ENCODE data around the gene PMVK.

Gene PMVK

DNA sequence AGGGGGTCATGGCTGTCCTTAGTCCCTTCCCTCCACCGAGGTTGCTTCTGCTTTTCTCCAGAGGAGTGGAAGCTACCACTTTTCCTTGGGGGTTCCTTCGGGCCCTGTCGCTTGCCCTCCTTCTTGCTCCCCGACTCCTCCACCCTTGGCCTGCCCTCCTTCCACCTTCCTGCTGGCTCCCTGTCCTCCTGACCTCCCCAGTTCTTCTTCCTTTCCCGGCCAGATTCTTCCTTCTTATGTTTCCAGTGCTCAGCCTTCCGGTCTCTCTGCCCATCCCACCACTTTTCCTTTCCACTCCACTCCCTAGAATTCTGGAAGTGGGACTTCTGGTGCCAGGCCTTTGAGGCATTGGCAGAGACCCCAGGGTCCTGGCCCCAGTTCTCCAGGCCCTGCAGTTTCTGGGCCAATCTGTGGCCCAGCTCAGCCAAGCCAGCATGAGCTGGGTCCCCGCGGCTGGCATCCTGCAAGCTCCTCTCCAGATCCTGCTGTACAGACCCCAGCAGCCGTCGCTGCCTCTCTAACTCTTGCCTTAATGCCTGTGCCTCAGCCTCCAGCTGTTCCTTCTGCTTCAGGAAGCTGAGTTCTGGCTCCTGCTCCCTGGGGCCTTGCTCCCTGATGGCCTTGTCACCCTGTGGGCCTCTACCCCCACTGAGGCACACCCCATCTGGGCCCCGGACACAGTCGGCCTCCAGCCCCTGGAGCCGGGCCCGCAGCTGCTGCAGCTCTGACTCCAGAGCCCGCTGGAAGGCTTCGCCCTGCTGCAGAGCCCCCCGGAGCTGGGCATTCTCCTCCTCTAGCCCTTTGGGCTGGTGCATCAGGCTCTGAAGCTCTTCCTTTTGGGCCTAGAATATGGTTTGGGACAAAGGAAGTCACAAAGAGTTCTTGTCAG lies 9.7 kb upstream of the PMVK start:
- DNase-seq = no peak

DNA sequence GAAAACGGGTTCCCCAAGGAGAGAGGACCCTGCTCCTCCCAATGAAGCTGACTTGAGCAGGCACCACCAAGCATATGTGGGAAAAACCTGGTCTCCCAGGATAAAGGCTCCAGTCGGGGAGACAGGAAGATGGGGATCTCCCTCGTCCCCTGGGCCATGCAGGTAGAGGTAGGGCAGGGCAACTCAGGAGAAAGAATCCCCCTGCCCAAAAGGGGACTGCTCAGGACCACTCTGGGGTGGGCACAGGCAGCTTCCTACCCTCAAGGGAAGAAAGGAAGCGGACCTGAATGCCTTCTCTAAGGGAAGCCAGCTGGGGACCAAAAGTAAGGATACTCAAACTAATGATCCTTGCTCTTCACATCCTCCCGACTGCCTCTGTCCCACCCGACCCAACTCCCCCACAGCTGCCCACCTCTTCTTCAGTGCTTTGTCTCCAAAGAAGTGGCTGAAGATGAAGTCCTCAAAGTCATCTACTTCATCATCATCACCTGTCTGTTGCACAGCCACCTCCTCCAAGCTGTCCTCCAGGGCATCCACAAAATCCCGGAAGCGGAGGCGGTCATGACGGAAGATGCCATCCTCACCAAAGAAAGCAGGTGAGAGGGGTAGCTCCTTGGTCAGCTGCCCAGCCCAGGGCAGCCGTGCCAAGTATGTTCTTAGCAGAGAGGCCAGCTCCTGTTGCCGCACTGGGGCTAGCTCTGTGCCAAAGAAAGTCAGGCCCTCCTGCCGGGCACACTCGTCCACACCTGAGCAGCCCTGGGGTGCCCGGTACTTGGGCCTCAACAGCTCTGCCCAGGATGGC lies 8.8 kb upstream of the PMVK start:
- no peak for DNase-seq

DNA sequence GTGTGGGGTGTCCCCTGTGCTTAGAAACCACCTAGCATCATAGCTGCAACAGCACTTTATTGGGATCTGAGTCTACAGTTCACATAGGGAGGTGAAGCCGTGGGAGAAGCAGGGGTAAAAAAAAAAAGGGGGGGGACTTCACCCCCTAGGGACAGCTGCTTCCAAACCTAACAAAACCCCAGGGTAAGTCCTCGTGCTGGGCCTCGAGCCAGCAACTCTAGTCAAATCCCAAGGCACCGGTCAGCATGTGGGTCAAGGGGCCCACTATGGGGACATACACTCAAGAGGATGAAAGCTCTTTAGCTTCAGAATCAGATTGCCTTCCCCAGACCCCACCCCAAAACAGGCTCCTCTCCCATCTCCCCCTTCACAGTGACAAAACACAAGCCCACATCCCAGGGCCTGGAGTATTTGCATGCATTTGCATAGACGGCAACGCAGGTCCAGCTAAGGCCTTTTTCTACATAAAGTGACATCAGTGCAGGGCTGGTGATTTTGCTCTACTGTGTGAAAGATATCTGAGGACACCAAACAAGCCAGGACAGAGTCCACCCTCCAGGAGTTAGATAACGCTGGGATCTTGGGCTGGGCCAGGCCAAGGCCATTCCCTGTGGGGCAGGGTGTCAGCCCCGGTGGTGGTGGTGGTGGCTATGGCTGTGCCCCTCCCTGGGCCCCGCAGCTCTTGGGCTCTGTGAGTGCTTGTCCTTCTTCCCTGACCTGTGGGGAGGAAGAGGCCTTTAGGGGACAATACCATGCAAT lies 8.1 kb upstream of the PMVK start:
- no peak for DNase-seq

DNA sequence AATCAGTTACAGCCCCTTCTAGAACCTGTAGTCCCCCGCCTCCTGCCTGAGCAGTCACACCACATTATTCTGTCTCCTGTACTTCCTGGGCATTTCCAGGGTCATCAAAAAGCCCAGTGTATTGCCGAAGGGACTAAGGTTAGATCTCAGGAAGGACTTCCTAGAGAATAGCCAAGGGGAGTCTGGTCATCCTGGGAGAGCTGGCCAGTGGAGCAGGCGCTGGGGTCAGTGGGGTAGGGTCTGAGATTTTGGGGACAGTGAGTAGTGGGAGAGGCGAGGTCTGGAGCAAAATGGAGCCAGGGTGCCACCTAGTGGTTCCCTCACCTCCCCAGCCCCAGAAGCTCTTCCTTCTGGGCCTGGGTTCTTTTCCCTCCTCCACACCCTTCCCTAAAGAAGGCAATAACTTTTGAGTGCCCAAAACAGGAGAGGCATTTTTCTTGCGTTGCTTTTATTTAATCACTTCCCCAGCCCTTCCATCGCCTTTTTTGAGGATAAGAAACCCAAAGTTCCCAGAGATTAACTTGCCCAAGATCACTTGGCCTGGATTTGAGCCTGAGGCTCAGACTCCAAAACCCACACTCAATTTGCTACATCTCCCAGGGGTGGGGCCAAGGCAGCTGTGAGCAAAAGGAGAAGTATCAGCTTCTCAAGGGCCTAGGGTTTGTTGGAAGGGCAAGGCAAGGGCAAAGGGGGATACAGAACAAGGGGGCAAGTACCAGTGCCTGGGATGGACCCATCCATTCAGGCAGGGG lies 7.3 kb upstream of the PMVK start:
- DNase-seq = peak; percentile 13

DNA sequence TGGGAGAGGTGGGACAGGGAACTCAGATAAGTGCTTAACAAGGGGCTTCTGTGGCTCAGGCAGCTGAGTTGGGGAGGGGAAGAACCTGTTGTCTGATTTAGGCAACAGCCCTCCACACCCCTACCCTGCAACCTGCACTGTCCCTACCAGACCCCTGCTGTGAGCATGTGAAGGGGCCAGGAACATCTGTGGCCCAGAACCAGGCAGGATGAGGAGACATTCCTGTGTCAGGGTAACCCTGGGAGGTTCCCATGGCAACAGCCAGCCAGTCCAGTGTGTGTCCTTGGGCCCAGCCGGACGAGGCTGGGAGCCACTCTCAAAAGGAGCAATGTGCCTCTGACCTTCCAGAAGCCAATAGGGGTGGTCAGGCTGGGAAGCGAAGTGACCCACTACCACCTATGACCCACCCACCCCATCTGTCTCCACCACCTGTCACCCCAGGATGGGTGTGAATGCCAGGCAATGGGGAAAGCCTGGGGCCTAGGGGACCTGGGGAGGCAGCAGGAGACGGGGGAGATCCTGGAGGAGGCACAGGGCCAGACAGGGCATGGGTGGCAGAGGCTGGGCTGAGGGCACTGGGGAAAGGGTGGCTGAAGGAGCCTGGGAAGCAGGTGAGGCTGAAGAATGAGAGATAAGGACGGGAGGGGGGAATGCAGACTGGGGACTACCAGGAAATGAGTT lies 5.0 kb upstream of the PMVK start:
- DNase-seq = no peak

DNA sequence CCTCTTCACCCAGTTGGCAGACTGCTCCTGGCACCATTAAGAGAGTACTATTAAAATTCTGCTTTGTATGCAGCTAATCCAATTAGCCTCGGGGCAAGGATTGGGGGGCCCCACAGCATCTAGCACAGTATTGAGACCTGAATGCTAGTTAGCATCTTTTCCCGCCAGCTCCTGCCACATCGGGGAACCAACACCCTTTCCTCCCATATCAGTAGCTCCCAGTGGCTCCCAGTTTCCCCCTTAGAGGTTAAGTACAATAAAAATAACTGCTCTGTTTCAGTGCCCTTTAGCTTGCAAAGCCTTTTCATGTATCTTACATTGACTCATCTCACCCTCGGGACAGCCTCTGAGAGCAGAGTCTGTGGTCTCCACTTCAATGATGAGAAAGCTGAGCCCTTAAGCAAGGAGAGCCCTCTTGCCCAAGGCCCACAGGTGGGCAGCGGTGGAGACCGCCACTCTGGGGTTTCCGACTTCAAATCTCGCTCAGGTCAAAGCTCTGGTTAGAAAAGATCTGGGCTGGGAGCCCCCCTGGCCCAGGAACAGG lies 4.2 kb upstream of the PMVK start:
- no peak for DNase-seq

DNA sequence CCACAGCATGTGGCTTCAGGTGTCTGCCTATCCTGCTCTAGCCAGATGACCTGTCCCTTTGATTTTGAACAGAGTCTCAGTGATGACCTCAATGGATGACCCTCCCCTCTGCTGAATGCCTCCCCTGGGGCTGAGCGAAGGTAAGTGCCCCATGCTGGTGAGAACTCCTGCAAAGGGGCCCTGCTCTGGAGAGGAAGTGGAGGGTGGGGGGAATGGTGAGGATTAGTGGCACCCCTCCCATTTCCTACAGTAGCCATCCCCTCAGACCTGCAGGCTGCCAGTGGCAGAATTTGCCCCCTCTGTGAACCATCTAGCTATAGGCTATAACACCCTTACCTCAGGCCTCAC lies 3.7 kb upstream of the PMVK start:
- no peak for DNase-seq

DNA sequence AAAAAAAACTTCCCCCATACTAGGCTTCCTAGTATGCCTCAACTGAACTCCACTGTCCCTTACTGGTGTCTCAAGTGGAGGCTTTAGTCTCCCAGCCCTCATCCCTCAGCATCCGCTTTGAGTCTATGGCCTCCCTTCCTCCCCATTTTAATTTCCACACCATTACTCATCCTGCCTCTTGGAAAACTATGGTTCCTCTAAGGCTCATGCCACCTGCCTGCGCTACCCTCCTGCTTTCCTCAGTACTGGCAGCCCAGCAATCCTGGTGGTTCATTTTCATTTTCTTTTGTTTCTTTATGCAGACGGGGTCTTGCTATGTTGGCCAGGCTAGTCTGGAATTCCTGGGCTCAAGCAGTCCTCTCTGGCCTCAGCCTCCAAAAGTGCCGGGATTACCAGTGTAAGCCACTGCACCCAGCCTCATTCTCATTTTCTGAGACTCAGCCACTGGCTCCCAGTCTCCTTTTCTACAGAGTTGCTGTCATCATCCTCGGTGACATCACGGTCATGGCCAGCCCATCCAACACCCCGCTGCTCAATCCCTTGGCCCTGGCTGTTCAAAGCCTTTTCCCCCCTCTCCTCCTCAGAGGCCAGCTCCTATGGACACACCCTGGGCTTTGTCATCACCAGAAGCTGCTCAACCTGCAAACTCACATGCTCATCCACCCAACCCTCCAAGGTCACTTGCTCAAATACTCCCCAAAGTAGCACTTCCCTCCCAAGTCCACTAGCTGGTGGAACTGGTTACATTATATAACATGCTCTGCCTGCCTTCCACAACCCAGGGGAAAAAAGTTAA lies 2.3 kb upstream of the PMVK start:
- DNase-seq = no peak

DNA sequence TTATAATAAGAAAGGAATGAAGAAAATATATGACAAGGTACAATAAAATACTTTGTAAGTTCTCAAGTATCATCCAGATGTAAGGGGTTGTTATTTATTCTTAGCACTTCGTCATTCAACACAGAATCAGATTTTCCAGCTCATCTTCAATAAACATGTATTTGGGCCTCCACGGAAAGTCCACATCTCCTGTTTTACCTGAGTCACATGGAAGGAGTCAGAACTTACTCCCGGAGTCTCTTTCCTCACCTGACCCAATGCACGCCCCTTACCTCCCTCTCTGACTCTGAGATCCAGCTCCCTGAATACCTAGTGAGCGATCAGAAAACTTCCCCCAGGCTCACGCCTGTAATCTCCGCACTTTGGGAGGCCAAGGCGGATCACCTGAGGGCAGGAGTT lies 1.5 kb upstream of the PMVK start:
- no peak for DNase-seq

DNA sequence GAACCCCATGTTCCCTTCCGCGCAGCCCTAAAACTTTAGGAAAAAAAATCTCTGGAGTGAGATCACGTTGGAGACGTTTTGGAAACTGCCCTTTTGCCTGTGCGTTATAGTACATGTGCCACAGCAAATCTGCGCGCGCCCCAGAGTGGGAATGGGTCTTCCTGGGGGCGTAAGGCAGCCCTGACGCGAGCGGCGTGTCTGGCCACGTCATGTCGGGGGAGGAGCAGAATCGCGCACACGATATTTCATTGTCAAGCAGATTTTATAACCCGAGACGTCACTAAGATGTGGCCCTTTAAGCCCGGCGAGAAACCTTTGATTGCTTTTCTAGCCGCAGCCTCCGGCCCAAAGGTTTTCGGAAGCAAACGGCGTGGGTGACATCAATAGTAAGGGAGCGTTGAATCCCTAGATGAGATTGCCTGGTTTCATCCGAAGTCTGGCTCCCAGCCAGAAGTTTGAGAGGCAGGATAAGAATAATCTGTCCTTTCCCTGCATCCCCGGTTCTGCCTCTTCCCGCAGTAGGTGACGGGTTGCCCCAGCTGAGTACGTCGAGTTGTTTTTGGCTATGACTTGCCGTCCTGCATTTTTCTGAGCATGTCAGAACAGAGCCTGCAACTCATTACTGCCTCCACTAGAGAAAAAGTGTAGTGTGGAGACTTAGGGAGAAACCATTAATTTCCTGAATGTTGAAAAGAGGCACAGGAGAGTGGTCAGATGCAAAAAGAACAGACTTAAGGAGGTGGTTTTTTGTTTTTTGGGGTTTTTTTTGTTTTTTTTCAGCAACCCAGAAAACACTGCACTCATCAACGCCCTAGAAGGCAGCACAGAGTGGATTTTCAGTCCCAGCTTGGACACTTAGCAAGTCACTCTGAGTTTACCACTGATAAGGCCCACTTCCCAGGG lies 817 bp upstream of the PMVK start:
- DNase-seq = peak; percentile 94

DNA sequence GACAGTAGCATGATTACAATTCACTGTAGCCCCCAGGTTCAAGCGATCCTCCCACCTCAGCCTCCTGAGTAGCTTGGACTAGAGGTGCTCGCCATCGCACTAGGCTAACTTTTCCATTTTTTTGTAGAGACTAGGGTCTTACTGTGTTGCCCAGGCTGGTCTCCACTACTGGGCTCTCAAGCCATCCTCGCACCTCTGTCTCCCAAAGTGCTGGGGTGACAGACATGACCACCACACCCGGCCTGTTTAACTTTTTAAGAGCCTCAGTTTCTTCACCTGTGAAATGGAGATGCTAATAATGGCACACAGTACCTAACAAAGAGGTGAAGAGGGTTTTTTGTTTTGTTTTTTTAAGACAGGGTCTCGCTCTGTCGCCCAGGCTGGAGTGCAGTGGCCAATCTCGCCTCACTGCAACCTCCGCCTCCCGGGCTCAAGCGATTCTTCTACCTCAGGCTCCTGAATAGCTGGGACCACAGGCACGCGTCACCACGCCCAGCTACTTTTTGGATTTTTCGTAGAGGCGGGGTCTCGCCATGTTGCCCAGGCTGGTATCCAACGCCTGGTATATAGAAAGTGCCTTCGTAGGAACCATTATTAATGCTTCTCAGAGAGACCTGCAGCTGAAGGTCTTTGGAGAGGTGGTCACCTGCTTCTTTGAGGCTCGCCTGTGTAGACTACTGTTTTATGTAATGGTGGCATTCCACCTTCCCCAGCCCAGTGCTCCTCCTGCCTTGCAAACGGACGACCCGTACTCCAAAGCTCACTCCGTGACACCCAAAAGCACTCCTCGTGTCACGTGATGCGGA lies 567 bp downstream of the PMVK start:
- no peak for DNase-seq

DNA sequence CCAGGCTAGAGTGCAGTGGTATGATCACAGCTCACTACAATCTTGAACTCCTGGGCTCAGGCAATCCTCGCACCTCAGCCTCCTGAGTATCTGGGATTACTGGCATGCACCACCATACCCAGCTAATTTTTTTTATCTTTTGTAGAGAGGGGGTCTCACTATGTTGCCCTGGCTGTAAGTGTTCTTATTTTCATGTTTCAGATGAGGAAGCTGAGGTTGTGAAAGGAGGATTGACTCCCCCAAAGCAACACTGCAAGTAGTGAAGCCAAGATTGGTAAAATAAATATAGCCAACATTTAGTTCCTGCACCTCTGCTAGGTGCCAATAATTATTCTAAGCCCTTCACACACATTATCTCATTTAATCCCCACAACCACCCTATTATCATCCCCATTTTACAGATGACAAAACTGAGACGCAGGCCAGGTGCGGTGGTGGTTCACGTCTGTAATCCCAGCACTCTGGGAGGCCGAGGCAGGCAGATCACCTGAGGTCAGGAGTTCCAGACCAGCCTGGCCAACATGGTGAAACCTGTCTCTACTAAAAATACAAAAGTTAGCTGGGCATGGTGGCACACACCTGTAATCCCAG lies 2.1 kb downstream of the PMVK start:
- no peak for DNase-seq

DNA sequence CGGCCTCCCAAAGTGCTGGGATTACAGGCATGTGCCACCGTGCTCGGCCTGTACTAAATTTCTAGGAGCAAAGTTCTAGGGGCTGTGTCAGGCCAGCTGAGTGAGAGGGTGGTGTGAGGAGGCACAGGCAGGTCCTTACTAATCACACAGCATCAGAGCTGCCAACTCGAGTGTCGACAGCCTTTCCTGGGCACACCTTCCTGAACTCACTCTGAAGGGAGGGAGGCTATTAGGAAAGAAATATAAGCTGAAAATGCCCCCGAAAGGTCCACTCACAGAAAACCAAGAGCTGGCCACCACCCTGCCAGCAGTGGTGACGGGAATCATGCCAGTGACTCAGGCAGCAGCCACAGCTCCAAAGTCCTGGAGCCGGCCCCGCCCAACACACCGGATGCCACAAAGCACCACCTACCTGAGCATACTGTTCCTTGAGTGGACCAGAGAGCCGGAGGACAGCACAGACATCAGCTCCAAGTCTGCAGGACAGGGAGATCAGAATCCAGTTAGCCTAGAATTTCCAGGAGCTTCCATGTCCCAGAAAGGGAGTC lies 4.5 kb downstream of the PMVK start:
- DNase-seq = no peak

DNA sequence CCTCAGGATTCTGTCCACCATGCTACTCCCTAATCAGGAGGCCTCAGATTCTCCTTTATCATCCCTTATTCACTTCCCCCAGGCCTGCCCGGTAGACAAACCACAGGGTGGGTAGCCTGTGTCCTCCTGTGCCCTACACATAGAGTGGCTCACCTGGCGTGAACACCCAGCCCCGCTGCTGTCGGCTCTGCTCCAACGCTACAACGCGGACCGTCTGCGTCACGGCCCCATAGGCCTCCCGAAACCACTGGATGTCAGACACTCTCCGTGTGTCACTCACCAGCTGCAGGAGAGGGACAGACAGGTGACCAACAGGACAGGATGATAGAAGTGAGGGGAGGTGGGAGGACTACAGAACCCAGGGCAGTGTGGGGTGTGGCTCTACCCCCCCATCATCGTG lies 10.3 kb downstream of the PMVK start:
- DNase-seq = no peak

DNA sequence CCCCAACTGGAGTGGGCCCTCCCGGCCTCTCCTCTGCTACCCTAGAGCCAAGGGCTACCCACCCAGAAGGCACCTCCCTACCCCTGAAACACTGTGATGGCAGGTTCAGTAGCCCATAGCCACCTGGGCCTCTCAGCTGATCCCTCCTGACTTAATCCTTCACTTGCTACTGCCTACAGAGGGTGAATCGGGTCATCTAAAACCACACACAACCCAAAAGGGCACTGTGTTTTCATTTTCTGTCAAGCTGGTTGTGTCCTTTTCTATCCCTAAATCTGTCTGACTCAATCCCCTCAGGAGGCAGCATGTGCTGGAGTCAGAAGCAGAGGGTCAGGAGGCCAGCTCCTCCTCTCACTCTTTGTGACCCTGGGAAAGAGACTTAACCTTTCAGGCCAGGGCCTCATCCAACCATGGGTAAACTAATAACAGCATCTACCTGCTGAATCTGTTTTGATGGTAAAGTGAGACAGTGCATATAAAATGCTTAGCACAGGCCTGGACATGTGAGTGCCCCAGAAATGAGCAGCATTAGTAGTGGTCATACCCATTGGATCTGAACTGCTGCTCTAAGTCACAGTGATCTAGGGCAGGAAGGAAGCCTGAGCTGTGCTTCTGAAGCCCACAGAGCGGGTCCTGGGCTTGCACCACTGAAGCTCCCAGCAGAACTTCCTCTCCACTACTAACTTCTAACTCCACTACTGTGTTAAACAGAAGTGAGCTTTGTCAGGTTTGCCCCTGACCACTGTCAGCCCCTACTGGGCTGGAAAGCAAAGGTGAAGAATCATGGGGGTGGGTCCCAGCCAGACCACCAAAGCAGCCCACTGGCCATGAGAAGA lies 11.0 kb downstream of the PMVK start:
- DNase-seq = no peak

DNA sequence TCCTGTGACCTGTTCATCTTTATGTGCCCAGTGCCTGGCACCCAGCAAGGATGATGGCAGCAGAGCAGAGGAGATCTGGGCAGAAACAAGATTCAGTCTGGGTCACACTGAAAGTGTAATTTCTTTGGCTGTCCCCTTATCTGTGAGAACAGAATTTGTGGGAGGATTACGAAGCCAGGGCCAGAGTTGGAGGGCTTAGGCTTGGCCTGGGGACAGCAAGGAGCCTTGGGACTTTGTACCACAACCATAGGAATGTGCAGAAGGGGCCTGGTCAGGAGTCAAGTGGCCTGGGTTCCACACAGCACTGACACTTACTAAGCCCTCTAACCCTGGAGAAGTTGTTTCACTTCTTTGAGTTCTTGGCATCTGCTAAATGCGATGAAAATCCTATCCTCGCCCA lies 12.8 kb downstream of the PMVK start:
- DNase-seq = no peak

DNA sequence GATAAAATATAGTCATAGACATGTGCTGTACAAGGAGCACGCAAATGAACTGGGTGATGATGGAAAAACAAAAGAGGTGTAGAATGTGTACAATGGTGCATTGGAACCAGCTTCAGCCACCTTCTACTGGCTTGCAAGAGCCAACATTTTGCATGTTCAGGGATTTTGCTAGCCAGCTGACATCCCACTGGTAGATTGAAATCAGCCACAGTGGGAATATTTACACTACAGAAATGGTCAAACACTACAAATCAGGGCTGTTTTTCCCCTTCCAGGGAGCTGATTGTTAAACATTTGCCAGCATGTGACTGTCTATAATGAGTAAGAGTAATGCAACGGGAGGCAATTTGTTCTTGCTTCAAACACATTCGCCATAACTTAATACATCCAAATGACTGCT lies 23.2 kb downstream of the PMVK start:
- DNase-seq = no peak
